Effector CD4-positive, alpha-beta T cell (primary cell): ENCODE data around the gene HS3ST1.
"Not testable (repeated sequence)": the region's sequence is repeated elsewhere in the genome, so short reads cannot be mapped to it uniquely, and the experiment has no call there.

Experiments
- DNase-seq: peaks from one replicate; pipeline ENCODE4 v3.0.0-alpha.2; 2020

Gene HS3ST1

GRCh38 chr4:11399461-11399971, 29.2 kb downstream of the HS3ST1 start:
- DNase-seq, result no peak

GRCh38 chr4:11397819-11398610, 30.7 kb downstream of the HS3ST1 start:
- DNase-seq, result no peak

GRCh38 chr4:11397146-11397545, 31.5 kb downstream of the HS3ST1 start:
- DNase-seq, result no peak

DNA sequence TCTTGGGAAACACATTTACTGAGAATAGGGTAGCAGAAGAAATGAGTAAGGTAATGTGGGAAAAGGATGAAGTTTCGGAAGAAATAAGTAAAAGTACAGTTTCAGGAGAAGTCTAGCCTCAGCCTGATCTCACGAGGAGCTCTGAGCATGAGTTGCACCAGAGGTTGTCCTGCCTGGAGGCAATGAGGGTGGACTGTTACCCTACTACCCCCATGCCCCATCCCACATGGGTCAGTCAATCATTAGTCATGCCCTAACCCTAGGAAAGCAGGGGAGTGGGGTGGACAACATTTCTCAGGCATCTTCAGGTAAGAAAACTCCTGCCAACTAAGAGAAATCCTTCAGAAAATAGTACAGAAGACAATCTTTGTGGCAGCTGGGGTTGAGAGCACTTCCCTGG, 35.1 kb downstream of the HS3ST1 start:
- no peak for DNase-seq

GRCh38 chr4:11384072-11384471, 44.6 kb downstream of the HS3ST1 start:
- not testable (repeated sequence) for DNase-seq

DNA sequence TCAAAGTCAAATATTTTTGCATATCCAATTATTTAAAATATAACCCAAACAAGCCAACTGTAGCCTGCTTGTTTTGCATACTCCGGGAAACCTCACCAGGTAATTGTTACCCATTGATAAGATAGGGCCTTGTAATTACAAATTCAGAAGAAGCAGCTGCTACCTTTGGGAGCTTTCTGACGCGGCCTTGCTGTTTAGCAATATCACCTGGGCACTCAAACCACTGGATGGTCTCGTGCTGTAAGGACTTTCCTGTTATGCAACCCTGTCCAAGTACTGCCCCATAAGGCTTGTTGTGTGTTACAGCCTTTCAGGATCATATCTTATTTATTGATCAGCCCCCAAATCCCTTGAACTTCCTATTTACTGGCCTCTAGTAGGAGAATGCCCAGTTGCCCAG, 52.1 kb downstream of the HS3ST1 start:
- DNase-seq, result no peak

- DNase-seq, result no peak
These were observed 52.5 kb downstream of the HS3ST1 start for GRCh38 chr4:11376146-11376545.

DNA sequence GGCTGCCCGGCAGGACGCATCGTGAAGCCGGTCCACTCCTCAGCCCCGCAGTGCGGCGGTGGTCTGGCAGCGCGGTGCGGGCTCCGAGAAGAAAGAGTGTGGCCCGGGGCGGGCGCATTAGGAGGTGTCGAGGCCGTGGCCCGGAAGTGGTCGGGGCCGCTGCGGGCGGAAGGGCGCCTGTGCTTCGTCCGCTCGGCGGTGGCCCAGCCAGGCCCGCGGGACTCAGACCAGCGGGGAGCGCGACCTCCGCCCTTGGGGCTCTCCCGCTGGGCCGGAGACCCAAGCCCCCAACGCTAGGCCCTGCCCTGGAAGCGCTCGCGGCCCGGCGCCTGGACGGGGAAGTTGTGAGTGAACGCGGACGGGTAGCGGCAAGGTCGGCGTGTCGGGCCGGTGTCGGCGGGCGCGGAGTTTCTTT, 60.0 kb downstream of the HS3ST1 start:
- no peak for DNase-seq

GRCh38 chr4:11367371-11367770, 61.3 kb downstream of the HS3ST1 start:
- no peak for DNase-seq

DNA sequence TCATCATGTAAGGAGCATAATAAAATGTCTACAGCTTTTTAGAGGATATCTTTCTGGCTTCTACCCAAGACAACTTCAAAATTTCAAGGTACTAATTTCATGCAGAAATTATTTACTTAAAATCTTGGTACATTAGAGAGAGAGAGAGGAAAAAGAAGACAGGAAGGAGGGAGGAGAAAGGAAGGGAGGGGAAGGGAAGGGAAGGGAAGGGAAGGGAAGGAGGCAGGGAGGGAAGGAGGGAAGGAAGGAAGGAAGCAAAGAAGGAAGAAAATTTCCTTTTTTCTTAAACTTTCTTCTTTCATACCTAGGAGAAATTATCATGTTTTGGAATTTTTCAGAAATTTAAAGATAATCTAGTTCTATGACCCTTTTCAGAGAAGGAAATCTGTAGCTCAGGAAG, 61.8 kb downstream of the HS3ST1 start:
- no peak for DNase-seq

GRCh38 chr4:11365039-11365438, 63.7 kb downstream of the HS3ST1 start:
- DNase-seq, result no peak

GRCh38 chr4:11359591-11359990, 69.1 kb downstream of the HS3ST1 start:
- no peak for DNase-seq

DNA sequence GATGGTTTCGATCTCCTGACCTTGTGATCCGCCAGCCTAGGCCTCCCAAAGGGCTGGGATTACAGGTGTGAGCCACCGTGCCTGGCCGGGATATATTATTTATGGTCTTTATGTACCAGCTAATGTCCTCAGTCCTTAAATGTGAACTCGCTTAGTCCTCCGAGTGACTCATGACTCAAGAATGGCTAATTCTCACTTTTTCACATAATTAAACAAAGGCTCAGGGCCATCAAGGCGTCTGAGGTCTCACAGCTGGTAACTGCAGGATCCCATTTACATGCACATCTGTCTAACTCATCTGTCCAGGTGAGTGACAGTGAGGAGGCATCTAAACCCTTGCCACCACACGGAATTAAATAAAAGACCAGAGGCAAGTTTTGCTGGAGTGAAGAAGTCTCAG, 73.5 kb downstream of the HS3ST1 start:
- DNase-seq, result no peak

GRCh38 chr4:11354531-11354930, 74.2 kb downstream of the HS3ST1 start:
- DNase-seq, result no peak

DNA sequence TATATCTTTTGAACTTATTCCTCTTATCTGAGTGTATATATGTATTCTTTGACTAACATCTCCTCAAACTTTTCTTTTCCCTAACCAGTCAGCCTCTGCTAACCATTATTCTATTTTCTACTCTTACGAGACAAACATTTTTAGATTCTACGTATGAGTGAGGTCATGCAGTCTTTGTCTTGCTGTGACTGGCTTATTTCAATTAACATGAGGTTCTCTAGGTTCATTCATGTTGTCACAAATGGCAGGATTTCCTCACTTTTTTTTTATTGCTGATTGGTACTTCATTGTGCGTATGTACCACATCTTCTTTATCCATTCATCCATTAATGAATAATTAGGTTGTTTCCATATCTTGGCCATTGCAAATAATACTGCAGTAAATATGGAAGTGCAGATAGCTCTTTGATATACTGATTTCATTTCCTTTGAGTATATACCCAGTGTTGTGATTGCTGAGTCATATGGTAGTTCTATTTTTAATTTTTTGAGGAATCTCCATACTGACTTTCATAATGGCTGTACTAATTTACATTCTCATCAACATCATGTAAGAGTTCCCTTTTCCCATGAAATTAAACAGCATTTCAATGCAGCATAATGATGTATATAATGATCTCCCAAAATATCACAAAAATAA, 80.1 kb downstream of the HS3ST1 start:
- no peak for DNase-seq

GRCh38 chr4:11344916-11345315, 83.8 kb downstream of the HS3ST1 start:
- no peak for DNase-seq

GRCh38 chr4:11343536-11343935, 85.2 kb downstream of the HS3ST1 start:
- no peak for DNase-seq
